HCT116 (cell line): ENCODE data around the gene GBE1. TPM values are rescaled to one million over a fixed set of nuclear protein-coding genes. Genes with fewer than 3 reads are reported as not detected.

ENCODE experiments used
- ATAC-seq: fragments of 200-7000 bp; cut with Tn5 transposase; 2 replicates; pipeline ENCODE4 v1.9.1; 2020; ENCODE audit warnings: mild to moderate bottlenecking, moderate library complexity
- BruUV-seq: library from RNA; stranded (reverse); fragments of 400-500 nt; replicated peaks from 2 replicates; lab custom pipeline; 2021; lab: Mats Ljungman, UMichigan
- CTCF ChIA-PET: fragments of 300-600 bp; sonication (Branson Sonifier 250); formaldehyde crosslinking; loops from one replicate; lab custom pipeline; 2021; ENCODE audit warnings: antibody characterized with exemption; lab: Charles Lee
- POLR2A ChIA-PET: fragments of 300-600, 350-600 bp; sonication (Branson Sonifier 250); formaldehyde crosslinking; loops from one replicate; lab custom pipeline; 2021; ENCODE audit warnings: antibody characterized with exemption; lab: Charles Lee
- RAD21 ChIA-PET, 2 experiments: fragments of 300-600 bp; sonication (Branson Sonifier 250); formaldehyde crosslinking; loops; one replicate each; lab custom pipeline; 2023; ENCODE audit warnings: low total read pairs in 2 of 2; ENCODE audit not compliant: uncharacterized antibody in 2 of 2, unreplicated experiment in 2 of 2, low non-redundant PET in 1 of 2; lab: Charles Lee
- DNase-seq: peaks from one replicate; pipeline ENCODE4 v3.0.0-alpha.2; 2010; ENCODE audit warnings: low read depth, low spot score
- H2AFZ ChIP-seq: fragments of 200-600 bp; shearing (Covaris generic), sonication (generic); 2 replicates; pipeline ENCODE4 v1.6.1; 2017; ENCODE audit warnings: low read depth, mixed run types, mixed read lengths, antibody characterized with exemption, low read length; ENCODE audit not compliant: poor library complexity, severe bottlenecking
- H3K27ac ChIP-seq: 2 replicates; pipeline ENCODE4 v1.5.1; 2012; ENCODE audit warnings: low read depth, low read length
- H3K27me3 ChIP-seq: fragments of 200-600 bp; sonication (generic); 2 replicates; pipeline ENCODE4 v1.6.1; 2016; ENCODE audit warnings: mixed run types, low read length, mixed read lengths; ENCODE audit not compliant: insufficient read depth
- H3K36me3 ChIP-seq, 2 experiments: fragments of 200-500 bp in 1 of 2; fragments of 200-600 bp in 1 of 2; sonication (Bioruptor generic) in 1 of 2; sonication (generic) in 1 of 2; 2 replicates each; pipeline versions ENCODE4 v1.5.1 to v1.6.1; 2014 to 2016; ENCODE audit warnings: low read length in 2 of 2, inconsistent platforms in 1 of 2, mixed read lengths in 1 of 2, mixed run types in 1 of 2; ENCODE audit not compliant: insufficient read depth in 2 of 2, control insufficient read depth in 1 of 2
- H3K4me1 ChIP-seq, 2 experiments: fragments of 200-600 bp in 1 of 2; sonication (generic) in 1 of 2; 2 replicates each; pipeline versions ENCODE4 v1.5.1 to v1.6.1; 2012 to 2017; ENCODE audit warnings: low read length in 2 of 2, inconsistent platforms in 1 of 2, mild to moderate bottlenecking in 1 of 2, mixed read lengths in 1 of 2, mixed run types in 1 of 2, moderate library complexity in 1 of 2; ENCODE audit not compliant: insufficient read depth in 2 of 2, control insufficient read depth in 1 of 2
- H3K4me2 ChIP-seq: fragments of 200-600 bp; sonication (generic); 2 replicates; pipeline ENCODE4 v1.6.1; 2017; ENCODE audit warnings: mixed run types, low read length, mixed read lengths
- H3K4me3 ChIP-seq, 2 experiments: fragments of 200-600 bp in 1 of 2; sonication (generic) in 1 of 2; replicated peaks in 1 of 2; 2 replicates each; pipeline ENCODE4 v1.5.1; 2011 to 2016; ENCODE audit warnings: low read length in 2 of 2, control low read depth in 1 of 2, low read depth in 1 of 2, mild to moderate bottlenecking in 1 of 2, mixed read lengths in 1 of 2, mixed run types in 1 of 2
- H3K79me2 ChIP-seq: fragments of 200-600 bp; sonication (generic); 2 replicates; pipeline ENCODE4 v1.6.1; 2017; ENCODE audit warnings: mild to moderate bottlenecking, mixed run types, low read length, moderate library complexity, mixed read lengths; ENCODE audit not compliant: insufficient read depth
- H3K9ac ChIP-seq: fragments of 200-600 bp; sonication (generic); 2 replicates; pipeline ENCODE4 v1.6.1; 2016; ENCODE audit warnings: low read length, mixed read lengths
- H3K9me2 ChIP-seq: fragments of 200-600 bp; sonication (generic), shearing (Covaris generic); 2 replicates; pipeline ENCODE4 v1.6.1; 2017; ENCODE audit warnings: mixed run types, mild to moderate bottlenecking, moderate library complexity; ENCODE audit not compliant: insufficient read depth
- H3K9me3 ChIP-seq, 2 experiments: fragments of 200-500 bp in 1 of 2; fragments of 200-600 bp in 1 of 2; sonication (Bioruptor generic) in 1 of 2; sonication (generic) in 1 of 2; 2 replicates each; pipeline ENCODE4 v1.6.1; 2014 to 2017; ENCODE audit warnings: low read length in 2 of 2, mixed read lengths in 2 of 2, inconsistent platforms in 1 of 2, low read depth in 1 of 2, mild to moderate bottlenecking in 1 of 2, mixed run types in 1 of 2, moderate library complexity in 1 of 2; ENCODE audit not compliant: control insufficient read depth in 1 of 2, insufficient read depth in 1 of 2
- H4K20me1 ChIP-seq: fragments of 200-600 bp; sonication (generic), shearing (Covaris generic); 2 replicates; pipeline ENCODE4 v1.6.1; 2017; ENCODE audit warnings: mixed run types, mild to moderate bottlenecking, moderate library complexity; ENCODE audit not compliant: insufficient read depth
- ATF3 ChIP-seq: IDR thresholded peaks from 2 replicates; pipeline ENCODE4 v1.6.1; 2012
- CBX3 ChIP-seq: IDR thresholded peaks from 2 replicates; pipeline ENCODE4 v1.6.1; 2012; ENCODE audit warnings: low read depth
- CEBPB ChIP-seq: IDR thresholded peaks from 2 replicates; pipeline ENCODE4 v1.6.1; 2012; ENCODE audit warnings: low read depth
- EGR1 ChIP-seq: IDR thresholded peaks from 2 replicates; pipeline ENCODE4 v1.6.1; 2012; ENCODE audit warnings: low read depth
- ELF1 ChIP-seq: IDR thresholded peaks from 2 replicates; pipeline ENCODE4 v1.6.1; 2012; ENCODE audit warnings: low read depth, borderline replicate concordance
- EZH2 ChIP-seq: fragments of 200-600 bp; sonication (generic); IDR thresholded peaks from 2 replicates; pipeline ENCODE4 v1.6.1; 2017; ENCODE audit warnings: antibody characterized with exemption, mixed run types
- FOSL1 ChIP-seq: IDR thresholded peaks from 2 replicates; pipeline ENCODE4 v1.6.1; 2012; ENCODE audit warnings: low read depth
- JUND ChIP-seq: IDR thresholded peaks from 2 replicates; pipeline ENCODE4 v1.6.1; 2012
- POLR2A ChIP-seq: IDR thresholded peaks from 2 replicates; pipeline ENCODE4 v1.7.0; 2011; ENCODE audit warnings: borderline replicate concordance; ENCODE audit not compliant: insufficient read depth, insufficient read length; ENCODE audit errors: extremely low read depth
- POLR2AphosphoS5 ChIP-seq: IDR thresholded peaks from 2 replicates; pipeline ENCODE4 v1.6.1; 2011; ENCODE audit warnings: mild to moderate bottlenecking, low read depth, low read length, moderate library complexity
- SIN3A ChIP-seq: IDR thresholded peaks from 2 replicates; pipeline ENCODE4 v1.6.1; 2012; ENCODE audit warnings: low read depth
- SP1 ChIP-seq: IDR thresholded peaks from 2 replicates; pipeline ENCODE4 v1.6.1; 2012; ENCODE audit warnings: low read depth
- SRF ChIP-seq: IDR thresholded peaks from 2 replicates; pipeline ENCODE4 v1.6.1; 2012; ENCODE audit warnings: low read depth
- TCF7L2 ChIP-seq: IDR thresholded peaks from 2 replicates; pipeline ENCODE4 v1.7.0; 2011; ENCODE audit warnings: borderline replicate concordance, inconsistent platforms; ENCODE audit not compliant: insufficient read depth, insufficient read length; ENCODE audit errors: extremely low read depth
- YY1 ChIP-seq: IDR thresholded peaks from 2 replicates; pipeline ENCODE4 v1.6.1; 2011; ENCODE audit warnings: low read length, low read depth, moderate library complexity, mild to moderate bottlenecking; ENCODE audit not compliant: insufficient replicate concordance; ENCODE audit errors: extremely low read depth
- ZBTB33 ChIP-seq: IDR thresholded peaks from 2 replicates; pipeline ENCODE4 v1.6.1; 2011; ENCODE audit warnings: mild to moderate bottlenecking, low read length, moderate library complexity; ENCODE audit not compliant: insufficient replicate concordance; ENCODE audit errors: extremely low read depth
- ZFX ChIP-seq: fragments of 450-650 bp; IDR thresholded peaks from 2 replicates; pipeline ENCODE4 v1.6.1; 2017
- intact Hi-C: fragments of 100-400 bp; cut with micrococcal nuclease; formaldehyde crosslinking; loops from 2 replicates; pipeline ENCODE4 v1.10.0; 2022
- total RNA-seq: library from RNA; stranded (reverse); gene quantifications from one replicate; pipeline ENCODE4 v1.2.1, GENCODE V29; 2021; ENCODE audit not compliant: unreplicated experiment

Gene GBE1
- total RNA-seq, 1 experiment from 2014 or later, result 27.7 TPM

- ChIA-PET RAD21 (no interaction called here), CTCF (no interaction called here), POLR2A (no interaction called here)
- intact Hi-C loops, result no loop called here
- Histone ChIP-seq H3K27ac (peak overlapping the region; percentile 48; the same call in 1 of the 2 replicates), H2AFZ (no peak overlapping the region), H3K9me3 (no peaks in the 10 kb centered on the region), H4K20me1 (no peaks in the 10 kb centered on the region), H3K4me1 (peaks cover 17 to 43% of the 10 kb centered on the region in 2 experiments), H3K4me3 (peak overlapping the region in 1 of 2 experiments; percentile 30; a peak in 2 of 4 replicates), H3K79me2 (peaks cover 17% of the 10 kb centered on the region; the same call in 1 of the 2 replicates), H3K9me2 (no peaks in the 10 kb centered on the region), H3K27me3 (no peaks in the 10 kb centered on the region), H3K4me2 (peak overlapping the region; percentile 68), H3K9ac (peak overlapping the region; percentile 41), H3K36me3 (no peaks in the 10 kb centered on the region)
- ATAC-seq (peak; percentile 76), DNase-seq (peak; percentile 62)
- BruUV-seq, result TSS peak; percentile 65
- TF ChIP-seq ATF3 (0 out of 2 replicates have a peak, but pooled peaks have one; percentile 3), ZBTB33 (no peak), SRF (peak; percentile 66; the same call in 1 of the 2 replicates), CBX3 (peak; percentile 59; the same call in 1 of the 2 replicates), CEBPB (peak; percentile 65), POLR2A (no peak), TCF7L2 (no peak), YY1 (no peak), POLR2AphosphoS5 (peak; percentile 46; the same call in 1 of the 2 replicates), SIN3A (peak; percentile 34), ZFX (no peak), ELF1 (no peak), SP1 (peak; percentile 61), EGR1 (peak; percentile 45; the same call in 1 of the 2 replicates), JUND (peak; percentile 68; the same call in 1 of the 2 replicates), EZH2 (no peak), FOSL1 (peak; percentile 72)
These were observed 18.1 kb downstream of the GBE1 start for GRCh38 chr3:81743096-81744025.
